Esophagus muscularis mucosa (tissue), 4 donors: ENCODE measurements around the gene DAPK2. TPM values are rescaled to one million over a fixed set of nuclear protein-coding genes. Genes with fewer than 3 reads are reported as not detected.

Experiments
- DNase-seq: peaks from one replicate; pipeline ENCODE4 v3.0.0-alpha.2; 2017; ENCODE audit errors: extremely low spot score
- H3K27ac ChIP-seq, 4 donors: fragments of 200-600 bp; sonication (generic); replicated peaks in 1 of 4; 1 replicate in 3 of 4; 2 replicates in 1 of 4; pipeline ENCODE4 v1.5.1; 2016 to 2019; ENCODE audit warnings: mild to moderate bottlenecking in 1 of 4
- H3K27me3 ChIP-seq, 4 donors: fragments of 200-600 bp; sonication (generic); one replicate each; pipeline versions ENCODE4 v1.5.1 to v1.6.0; 2016 to 2019
- H3K36me3 ChIP-seq, 4 donors: fragments of 200-600 bp; sonication (generic); one replicate each; pipeline ENCODE4 v1.5.1; 2016 to 2019
- H3K4me1 ChIP-seq, 4 donors: fragments of 200-600 bp; sonication (generic); one replicate each; pipeline ENCODE4 v1.5.1; 2016 to 2019
- H3K4me3 ChIP-seq, 4 donors: fragments of 200-600 bp; sonication (generic); 1 replicate in 2 of 4; 2 replicates in 2 of 4; pipeline ENCODE4 v1.5.1; 2016 to 2019; ENCODE audit warnings: mild to moderate bottlenecking in 4 of 4, moderate library complexity in 1 of 4
- H3K9me3 ChIP-seq, 4 donors: fragments of 200-600 bp; sonication (generic); 1 replicate in 3 of 4; 2 replicates in 1 of 4; pipeline ENCODE4 v1.5.1; 2016 to 2019
- CTCF ChIP-seq, 3 experiments: fragments of 200-600 bp in 2 of 3; fragments of 450-650 bp in 1 of 3; sonication (generic) in 2 of 3; IDR thresholded peaks; one replicate each; pipeline ENCODE4 v1.5.1; 2017 to 2019; ENCODE audit warnings: antibody characterized with exemption in 3 of 3, mild to moderate bottlenecking in 2 of 3, moderate library complexity in 1 of 3
- EP300 ChIP-seq: sonication (generic); formaldehyde crosslinking; IDR thresholded peaks from one replicate; pipeline ENCODE4 v1.6.1; 2017; ENCODE audit warnings: antibody characterized with exemption
- POLR2A ChIP-seq: fragments of 450-650 bp; IDR thresholded peaks from one replicate; pipeline ENCODE4 v1.6.1; 2017; ENCODE audit warnings: antibody characterized with exemption, moderate library complexity, mild to moderate bottlenecking, low read depth
- POLR2AphosphoS5 ChIP-seq, 2 donors: sonication (generic); formaldehyde crosslinking; IDR thresholded peaks; one replicate each; pipeline ENCODE4 v1.6.1; 2017; ENCODE audit warnings: antibody characterized with exemption in 2 of 2
- WGBS: methylation state at CpG from one replicate; pipeline ENCODE4 v1.1.5; 2018; 5-methylcytosine and 5-hydroxymethylcytosine counted together
- intact Hi-C: fragments of 100-400 bp; cut with DNase I; formaldehyde crosslinking; loops from one replicate; pipeline ENCODE4 v1.15.1; 2023
- total RNA-seq, 4 donors: library from RNA; depleted of rRNA; stranded (reverse); fragments of >200 nt; gene quantifications; one replicate each; pipeline versions ENCODE4 v1.1.0 to v1.2.1, GENCODE V29; 2016

Gene DAPK2
- total RNA-seq, 4 donors from 2014 or later, result 1.5 to 11.2 (median 7.3) TPM

GRCh38 chr15:64035525-64035924 is 10.8 kb downstream of the DAPK2 start:
- H3K4me3 ChIP-seq, result no peak overlapping the region
- peaks cover 0 to 4% (median 0%) of the 10 kb centered on the region in 4 donors for H3K4me1 ChIP-seq
- H3K27ac ChIP-seq, result no peak overlapping the region
- peaks cover 0 to 34% (median 0%) of the 10 kb centered on the region in 4 donors for H3K36me3 ChIP-seq
- DNase-seq, result no peak
- TF ChIP-seq CTCF (IDR thresholded peaks at IDR 0.05), result no peak
- 82% methylated on average over 1 of the region's 1 CpG for whole genome bisulfite sequencing
- no peaks in the 10 kb centered on the region for H3K27me3 ChIP-seq
- no peaks in the 10 kb centered on the region for H3K9me3 ChIP-seq
- intact Hi-C loops, result no loop called here

- no peak for DNase-seq
- 50% methylated on average over 4 of the region's 4 CpGs for WGBS
- Histone ChIP-seq H3K4me3 (no peak overlapping the region), H3K27me3 (no peaks in the 10 kb centered on the region), H3K27ac (no peak overlapping the region), H3K4me1 (peaks cover 0 to 4% (median 0%) of the 10 kb centered on the region in 4 donors), H3K9me3 (no peaks in the 10 kb centered on the region), H3K36me3 (peaks cover 0 to 27% (median 0%) of the 10 kb centered on the region in 4 donors)
- intact Hi-C loops, result no loop called here
- TF ChIP-seq EP300, result no peak
- no peak for TF ChIP-seq POLR2A
- no peak for TF ChIP-seq CTCF (IDR thresholded peaks at IDR 0.05)
- TF ChIP-seq POLR2AphosphoS5 (IDR thresholded peaks at IDR 0.05), result no peak
Measured at GRCh38 chr15:64034519-64034918, 11.8 kb downstream of the DAPK2 start.

GRCh38 chr15:64032329-64032728 is 14.0 kb downstream of the DAPK2 start:
- DNase-seq, result no peak
- TF ChIP-seq CTCF (IDR thresholded peaks at IDR 0.05) (no peak), POLR2A (no peak), EP300 (no peak), POLR2AphosphoS5 (IDR thresholded peaks at IDR 0.05) (no peak)
- no peak overlapping the region for H3K4me3 ChIP-seq
- intact Hi-C loops, result no loop called here
- 85% methylated on average over 5 of the region's 5 CpGs for whole genome bisulfite sequencing
- no peaks in the 10 kb centered on the region for H3K27me3 ChIP-seq
- peaks cover 0 to 8% (median 0%) of the 10 kb centered on the region in 4 donors for H3K4me1 ChIP-seq
- H3K9me3 ChIP-seq, result no peaks in the 10 kb centered on the region
- H3K36me3 ChIP-seq, result peaks cover 0 to 7% (median 0%) of the 10 kb centered on the region in 4 donors
- no peak overlapping the region for H3K27ac ChIP-seq

GRCh38 chr15:64030123-64030522 is 16.2 kb downstream of the DAPK2 start:
- TF ChIP-seq EP300 (no peak), CTCF (IDR thresholded peaks at IDR 0.05) (no peak), POLR2AphosphoS5 (IDR thresholded peaks at IDR 0.05) (no peak), POLR2A (no peak)
- H3K4me3 ChIP-seq, result no peak overlapping the region
- H3K4me1 ChIP-seq, result peaks cover 0 to 14% (median 0%) of the 10 kb centered on the region in 4 donors
- 96% methylated on average over 4 of the region's 4 CpGs for WGBS
- H3K9me3 ChIP-seq, result no peaks in the 10 kb centered on the region
- intact Hi-C loops, result no loop called here
- no peak overlapping the region for H3K27ac ChIP-seq
- no peaks in the 10 kb centered on the region for H3K27me3 ChIP-seq
- no peak for DNase-seq
- no peaks in the 10 kb centered on the region for H3K36me3 ChIP-seq

- 98% methylated on average over 4 of the region's 4 CpGs for WGBS
- Histone ChIP-seq H3K4me1 (peaks cover 0 to 18% (median 0%) of the 10 kb centered on the region in 4 donors), H3K27ac (no peak overlapping the region), H3K27me3 (no peaks in the 10 kb centered on the region), H3K4me3 (no peak overlapping the region), H3K9me3 (no peaks in the 10 kb centered on the region), H3K36me3 (no peaks in the 10 kb centered on the region)
- no peak for DNase-seq
- no peak for TF ChIP-seq EP300
- TF ChIP-seq POLR2A, result no peak
- no peak for TF ChIP-seq POLR2AphosphoS5 (IDR thresholded peaks at IDR 0.05)
- TF ChIP-seq CTCF (IDR thresholded peaks at IDR 0.05), result no peak
- intact Hi-C loops, result no loop called here
Measured at GRCh38 chr15:64029633-64030032, 16.7 kb downstream of the DAPK2 start.
